CD4-positive, alpha-beta T cell treated with Interleukin-1 beta for 1 hour (primary cell): ENCODE results near the gene CCDC201.

Source experiments
- DNase-seq, 2 donors: peaks; one replicate each; pipeline ENCODE4 v3.0.0-alpha.2; 2020 to 2022

The CCDC201 gene, protein sequence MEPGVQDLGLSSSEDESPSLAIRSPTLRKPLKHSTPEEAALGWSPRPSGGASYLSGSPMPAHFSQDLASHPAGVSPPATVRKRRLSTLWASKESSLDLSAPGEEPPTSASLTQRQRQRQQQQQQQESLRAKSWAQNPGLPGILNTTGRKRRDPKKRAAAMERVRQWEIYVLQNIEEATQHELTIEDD

DNA sequence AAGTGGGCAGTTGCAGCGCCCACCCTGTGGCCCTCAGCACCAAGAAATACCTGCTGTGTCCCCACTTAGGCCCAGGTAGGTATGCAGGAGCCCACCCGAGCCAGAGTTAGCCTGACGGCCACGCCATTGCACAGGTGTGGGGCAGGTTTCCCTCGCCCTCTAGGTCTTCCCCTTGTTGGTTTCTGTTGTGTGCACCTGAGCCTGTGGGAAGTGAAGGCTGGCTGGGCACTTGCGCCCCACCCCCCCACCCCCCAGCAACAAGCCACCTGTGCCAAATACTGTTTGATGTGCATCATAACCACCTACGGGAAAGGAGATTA is at the start of gene CCDC201:
Gene CCDC201 (minus strand): TSS at position 48 of the 320 bp plus-strand sequence. CDS start 75 bp downstream, outside the sequence.
- no peak for DNase-seq

- peak in 1 of 2 donors; percentile 40 for DNase-seq
These were observed 49.0 kb upstream of the CCDC201 start for GRCh38 chr7:45921699-45922519.

GRCh38 chr7:45921381-45921698 is 48.5 kb upstream of the CCDC201 start:
- no peak for DNase-seq

GRCh38 chr7:45920502-45921380 is 47.9 kb upstream of the CCDC201 start, which contains the start of gene IGFBP3:
Gene IGFBP3, minus strand, starts transcription at chr7:45921272. Its CDS starts 132 bp downstream, at chr7:45921140.
- DNase-seq: peak; percentile 11 to 43

- DNase-seq: no peak
These were observed 47.1 kb upstream of the CCDC201 start for GRCh38 chr7:45919993-45920459.

- no peak for DNase-seq
These were observed 46.4 kb upstream of the CCDC201 start for GRCh38 chr7:45919231-45919784.

GRCh38 chr7:45918556-45918955 is 45.7 kb upstream of the CCDC201 start:
- no peak for DNase-seq

- peak; percentile 55 to 67 for DNase-seq
These were observed 44.8 kb upstream of the CCDC201 start for GRCh38 chr7:45917658-45918057.

DNA sequence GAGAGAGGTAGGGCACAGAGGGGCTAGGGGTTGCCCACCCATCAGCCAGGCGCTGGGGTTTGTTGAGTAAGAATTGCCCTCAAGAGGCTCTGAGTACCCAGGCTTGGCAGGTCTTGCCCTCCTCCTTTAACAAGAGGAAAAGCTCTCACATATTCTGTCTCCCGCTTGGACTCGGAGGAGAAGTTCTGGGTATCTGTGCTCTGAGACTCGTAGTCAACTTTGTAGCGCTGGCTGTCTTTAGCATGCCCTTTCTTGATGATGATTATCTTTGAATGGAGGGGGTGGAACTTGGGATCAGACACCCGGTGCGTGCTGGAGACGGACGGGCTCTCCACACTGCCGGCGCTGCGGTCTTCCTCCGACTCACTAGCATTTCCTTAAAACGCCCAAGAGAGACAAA is 44.2 kb upstream of the CCDC201 start:
- no peak for DNase-seq

DNA sequence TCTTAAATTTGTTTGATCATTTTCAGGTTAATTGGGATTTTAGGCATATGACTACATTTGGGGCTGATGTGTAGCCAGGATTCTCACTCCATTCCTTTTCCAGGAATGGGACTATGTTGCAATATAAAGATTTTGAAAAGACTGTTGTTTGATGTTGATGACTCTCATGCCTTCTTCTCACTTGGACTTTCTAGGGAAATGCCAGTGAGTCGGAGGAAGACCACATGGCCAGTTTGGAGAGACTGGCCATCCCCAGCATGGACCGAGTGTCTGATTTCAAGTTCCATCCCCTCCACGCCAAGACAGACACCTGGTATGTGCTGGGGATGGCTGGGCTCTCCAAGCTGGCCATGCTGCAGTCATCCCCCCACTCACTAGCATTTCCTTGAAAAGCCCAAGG is 42.7 kb upstream of the CCDC201 start:
- DNase-seq: no peak

- DNase-seq: no peak
These were observed 42.0 kb upstream of the CCDC201 start for GRCh38 chr7:45914911-45915310.

GRCh38 chr7:45912972-45913371 is 40.1 kb upstream of the CCDC201 start:
- DNase-seq: no peak

DNA sequence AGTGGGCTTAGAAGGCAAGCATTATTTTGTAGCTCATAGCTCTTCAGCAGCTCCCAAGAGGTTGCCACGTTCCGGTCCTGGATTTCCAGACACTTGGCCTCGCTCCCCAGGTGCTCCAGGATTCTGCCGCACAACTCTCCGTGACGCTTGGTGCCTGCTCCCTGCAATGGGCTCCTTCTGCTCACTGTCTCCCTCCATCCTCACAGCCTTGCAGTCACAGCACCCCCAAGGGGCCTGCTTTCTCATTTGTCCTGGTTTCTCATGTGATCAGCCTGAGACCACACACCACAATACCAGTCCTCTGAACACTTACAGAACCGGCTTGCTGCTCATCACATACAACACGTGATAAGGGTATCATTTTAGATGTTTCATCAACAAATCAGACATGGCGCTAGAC is 38.4 kb upstream of the CCDC201 start:
- DNase-seq: no peak

GRCh38 chr7:45910855-45911254 is 38.0 kb upstream of the CCDC201 start:
- DNase-seq: no peak

DNA sequence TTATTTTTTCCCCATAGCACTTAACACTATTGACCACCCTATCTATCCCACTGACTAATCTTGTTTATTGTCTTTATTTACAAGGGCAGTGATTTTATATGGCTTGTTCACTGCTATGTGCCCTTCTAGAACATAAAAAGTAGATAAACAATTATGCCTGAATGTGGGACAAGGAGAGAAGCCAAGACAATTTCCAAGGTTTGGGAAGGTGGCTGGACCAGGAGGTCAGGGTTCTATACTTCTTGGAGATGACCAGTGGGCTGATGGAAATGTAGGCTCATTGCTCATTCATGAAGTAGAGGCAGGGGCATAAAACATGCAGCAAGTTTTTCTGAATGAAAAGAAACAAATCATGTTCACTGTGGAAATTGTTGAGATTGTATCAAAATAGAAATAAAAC is 36.7 kb upstream of the CCDC201 start:
- no peak for DNase-seq

DNA sequence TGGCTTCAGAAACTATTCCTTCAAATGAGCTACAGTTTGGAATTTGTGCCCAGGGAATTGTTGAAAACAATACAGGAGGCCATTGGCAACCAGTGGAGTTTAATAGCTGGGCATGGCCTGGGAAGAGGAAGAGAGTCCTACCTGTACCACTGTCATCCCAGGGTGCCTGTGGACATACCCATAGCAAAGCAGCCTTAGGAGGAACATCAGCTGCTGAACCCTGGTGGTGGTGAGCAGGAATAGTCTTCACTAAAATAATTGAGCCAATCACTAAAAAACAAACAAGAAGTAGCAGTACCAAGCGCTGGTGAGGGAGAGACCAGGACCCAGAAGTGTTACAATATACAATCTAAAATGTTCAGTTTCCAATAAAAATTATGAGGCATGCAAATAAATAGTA is 29.9 kb upstream of the CCDC201 start:
- no peak for DNase-seq

- DNase-seq: no peak
These were observed 28.7 kb upstream of the CCDC201 start for GRCh38 chr7:45901566-45901965.

DNA sequence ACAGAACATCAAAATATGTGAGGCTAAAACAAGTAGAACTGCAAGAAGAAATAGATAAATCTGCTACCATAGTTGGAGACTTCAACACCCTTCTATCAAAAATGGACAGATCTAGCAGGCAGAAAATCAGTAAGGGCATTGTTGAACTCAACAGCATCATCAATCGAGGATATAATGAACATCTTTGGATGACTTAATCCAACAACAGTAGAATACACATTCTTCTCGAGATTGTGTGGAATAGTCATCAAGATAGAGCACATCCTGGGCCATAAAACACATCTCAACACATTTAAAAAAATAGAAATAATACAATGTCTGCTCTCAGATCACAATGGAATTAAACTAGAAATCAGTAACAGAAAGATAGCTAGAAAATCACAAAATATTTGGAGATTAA is 25.3 kb upstream of the CCDC201 start:
- DNase-seq: no peak

DNA sequence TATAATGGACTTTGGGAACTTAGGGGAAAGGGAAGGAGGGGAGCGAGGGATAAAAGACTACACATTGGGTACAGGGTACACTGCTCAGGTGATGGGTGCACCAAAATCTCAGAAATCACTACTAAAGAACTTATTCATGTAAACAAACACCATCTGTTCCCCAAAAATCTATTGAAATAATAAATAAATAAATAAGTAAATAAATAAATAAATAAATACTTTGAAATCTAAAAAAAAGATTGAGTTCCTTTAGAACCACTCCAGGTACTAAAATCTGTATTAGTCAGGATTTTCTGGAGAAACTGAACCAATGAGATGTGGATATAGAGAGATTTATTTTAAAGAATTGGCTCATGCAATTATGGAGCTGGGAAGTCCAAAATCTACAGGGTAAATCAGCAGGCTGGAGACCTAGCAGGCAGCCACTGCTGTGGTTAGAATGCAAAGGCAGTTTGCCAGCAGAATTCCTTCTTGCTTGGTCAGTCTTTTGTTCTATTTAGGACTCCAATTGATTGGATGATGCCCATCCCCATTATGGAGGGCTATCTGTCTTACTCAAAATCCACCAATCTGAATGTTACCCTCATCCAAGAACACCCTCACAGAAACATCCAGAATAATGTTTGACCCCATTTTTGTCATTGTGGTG is 24.3 kb upstream of the CCDC201 start:
- no peak for DNase-seq

DNA sequence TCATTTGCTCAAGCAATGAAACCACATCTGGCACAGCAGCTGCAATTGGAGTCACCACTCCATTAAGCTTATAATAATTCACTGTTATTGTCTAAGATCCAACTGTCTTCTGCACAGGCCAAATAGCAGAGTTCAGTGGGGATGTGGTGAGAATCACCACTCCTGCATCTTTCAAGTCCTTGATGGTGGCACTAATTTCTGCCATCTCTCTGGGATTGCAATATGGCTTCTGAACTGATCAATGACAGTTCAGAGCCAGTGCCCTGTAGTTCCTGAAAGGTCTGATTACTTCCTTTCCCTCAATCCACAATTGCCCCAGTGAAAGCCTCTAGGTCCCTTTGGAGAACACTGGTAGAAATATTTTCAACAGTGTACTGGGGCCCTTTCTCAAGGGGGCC is 21.8 kb upstream of the CCDC201 start:
- no peak for DNase-seq

DNA sequence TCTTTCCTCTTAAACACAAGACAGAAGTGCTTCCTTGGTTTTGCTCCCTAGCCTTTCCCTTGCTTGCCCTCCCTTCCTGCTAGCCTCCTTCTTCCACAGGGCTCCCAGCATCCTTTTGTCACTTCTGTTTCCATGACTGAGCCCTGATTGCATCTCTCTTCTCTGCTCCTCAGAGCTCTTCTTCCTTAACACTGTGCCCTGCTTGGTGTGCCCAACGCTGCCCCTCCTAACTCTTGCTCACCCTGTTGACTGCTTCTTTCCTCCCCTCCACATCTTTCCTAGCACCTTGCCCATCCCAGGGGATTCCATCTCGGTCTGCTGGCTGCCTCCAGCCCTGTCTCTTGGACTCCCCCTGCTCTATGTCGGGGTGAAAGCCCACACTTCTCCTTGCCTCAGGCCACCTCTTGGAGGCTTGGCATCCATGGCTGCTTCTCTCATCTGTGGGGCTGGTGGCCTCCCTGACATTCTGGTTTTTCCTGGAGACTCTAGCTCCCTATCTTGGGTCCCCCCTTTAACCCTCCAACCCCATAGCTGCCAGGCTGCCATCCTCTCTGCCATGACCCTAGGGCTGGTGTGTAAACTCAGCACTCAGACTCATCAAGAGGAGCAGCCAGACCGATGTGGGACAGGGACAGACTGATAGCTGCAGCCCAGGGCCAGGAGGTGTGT is 21.2 kb upstream of the CCDC201 start:
- no peak for DNase-seq

DNA sequence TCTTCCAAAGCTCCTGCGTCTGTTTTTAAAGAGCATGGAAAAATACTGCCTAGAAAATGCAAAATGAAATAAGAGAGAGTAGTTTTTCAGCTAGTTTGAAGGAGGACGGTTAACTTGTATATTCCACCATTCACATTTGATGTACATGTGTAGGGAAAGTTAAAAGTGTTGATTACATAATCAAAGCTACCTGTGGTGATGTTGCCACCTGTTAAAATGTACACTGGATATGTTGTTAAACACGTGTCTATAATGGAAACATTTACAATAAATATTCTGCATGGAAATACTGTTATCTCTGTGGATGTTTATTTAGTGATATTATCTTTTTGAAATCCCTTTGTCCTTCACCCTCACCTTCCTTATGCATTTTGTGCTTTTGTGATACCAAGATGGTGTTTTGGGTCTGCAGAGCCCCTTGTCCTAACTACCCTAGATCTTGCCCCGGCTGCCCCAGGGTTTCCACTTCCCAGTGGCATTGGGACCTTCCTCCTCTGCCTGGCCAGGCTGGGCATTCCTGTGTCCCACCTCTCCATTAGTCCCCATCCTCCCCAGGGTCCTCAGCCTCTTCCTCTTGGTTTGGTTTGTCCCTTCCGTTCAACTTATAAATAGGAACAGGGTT is 20.6 kb upstream of the CCDC201 start:
- no peak for DNase-seq
